ENCODE measurements around the gene SMYD3. TPM values are rescaled to one million over a fixed set of nuclear protein-coding genes. Genes with fewer than 3 reads are reported as not detected.

SMYD3 gene
- total RNA-seq, 1 donor from 2014 or later: 5.6 TPM

DNA sequence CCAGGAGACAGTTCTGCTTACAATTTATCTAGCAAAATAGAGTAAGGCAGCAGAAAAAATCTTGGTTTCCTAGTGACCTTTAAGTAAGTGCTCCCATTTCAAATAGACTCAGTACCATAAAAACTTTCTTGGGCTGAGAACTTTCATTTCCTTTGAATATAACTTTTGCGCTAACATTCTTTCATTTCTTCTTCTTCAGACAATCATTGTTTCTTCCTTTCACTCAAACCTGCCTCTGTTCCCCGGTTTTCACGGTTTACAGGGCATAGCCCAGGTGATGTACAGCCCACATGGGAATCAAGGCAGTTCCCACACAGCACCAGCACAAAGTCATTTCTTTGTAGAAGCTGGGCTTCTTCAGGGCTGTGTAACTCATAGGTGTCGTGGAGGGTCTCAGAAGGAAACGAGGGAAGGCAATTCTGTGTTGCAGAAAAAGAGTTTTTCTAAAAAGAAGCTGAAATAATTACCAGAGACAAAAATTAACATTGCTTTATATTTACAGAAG, 611.6 kb downstream of the SMYD3 start:
- no peak for DNase-seq (ENCODE audit: low spot score)
- intact Hi-C loops (cut with DNase I): no loop called here

DNA sequence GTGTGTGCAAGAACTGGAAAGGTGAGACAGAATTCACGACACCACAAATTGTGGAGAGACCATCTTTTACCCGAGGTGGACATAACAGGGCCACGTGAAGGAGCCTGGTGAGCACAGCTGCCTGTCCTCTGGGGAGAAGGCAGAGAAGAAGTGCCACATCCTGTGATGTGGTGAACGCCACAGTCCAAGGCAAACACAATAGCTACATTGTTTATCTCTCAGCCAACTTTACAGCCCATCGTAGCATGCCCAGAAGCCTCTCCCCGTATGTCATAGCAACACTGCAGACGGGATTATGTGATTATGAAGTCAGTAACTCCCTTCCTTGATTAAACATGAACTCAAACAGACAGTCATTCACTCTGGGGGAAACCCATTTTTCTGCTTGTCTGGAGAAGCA, 612.2 kb downstream of the SMYD3 start:
- intact Hi-C loops (cut with DNase I): no loop called here
- DNase-seq (ENCODE audit: low spot score): no peak

DNA sequence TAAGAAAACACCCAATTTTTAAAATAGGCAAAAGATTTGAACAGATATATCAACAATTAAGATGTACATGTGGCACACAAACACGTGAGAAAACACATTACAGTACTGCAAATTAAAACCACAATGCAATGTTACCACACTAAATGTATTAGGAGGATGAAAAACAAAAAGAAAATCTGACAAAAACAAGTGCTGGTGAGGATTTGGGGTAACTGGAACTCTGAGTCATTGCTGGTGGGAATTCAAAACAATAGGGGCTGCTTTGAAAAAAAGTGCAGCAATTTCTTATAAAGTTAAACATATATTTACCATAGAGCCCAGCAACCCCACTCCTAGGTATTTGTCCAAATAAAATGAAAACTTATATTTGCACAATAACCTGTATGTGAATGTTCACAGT, 614.1 kb downstream of the SMYD3 start:
- intact Hi-C loops (cut with DNase I): no loop called here
- DNase-seq (ENCODE audit: low spot score): no peak

DNA sequence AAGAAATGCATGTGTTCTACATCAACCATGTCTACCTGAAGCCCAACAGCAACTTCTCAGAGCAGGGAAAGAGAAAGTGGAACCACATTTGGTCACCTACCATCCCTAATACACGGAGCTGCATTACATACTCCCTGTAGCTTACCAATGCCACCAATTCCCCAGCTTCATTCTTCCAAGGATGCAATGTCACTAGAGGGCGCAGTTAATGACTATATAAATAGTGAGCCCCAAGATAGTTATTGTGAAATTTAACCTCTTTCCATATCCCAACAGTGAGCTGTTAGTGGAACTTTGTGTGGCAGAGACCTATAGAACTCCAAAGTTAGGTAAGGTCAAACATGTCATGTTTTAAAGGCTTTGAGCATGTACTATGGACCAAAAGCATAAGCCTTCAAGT, 618.3 kb downstream of the SMYD3 start:
- intact Hi-C loops (cut with DNase I): no loop called here
- DNase-seq (ENCODE audit: low spot score): no peak

DNA sequence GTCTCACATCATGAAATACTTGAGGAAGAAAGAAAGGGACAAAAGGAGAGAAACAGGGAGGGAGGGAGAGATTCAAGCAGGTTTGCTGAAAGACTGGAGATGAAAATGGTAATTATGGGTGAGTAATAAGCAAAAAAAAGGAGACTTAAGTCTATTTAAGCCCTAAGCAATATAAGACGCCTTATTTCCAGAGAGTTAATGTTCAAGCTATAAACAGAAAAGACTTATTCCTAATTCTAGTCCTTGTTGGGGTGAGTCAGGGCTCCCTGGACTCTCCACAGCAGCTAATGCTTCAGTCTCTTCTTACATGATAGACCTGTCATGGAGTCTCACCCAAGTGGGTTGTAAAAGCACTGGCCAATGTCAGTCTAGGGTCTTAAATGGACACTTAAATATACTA, 619.2 kb downstream of the SMYD3 start:
- intact Hi-C loops (cut with DNase I): no loop called here

DNA sequence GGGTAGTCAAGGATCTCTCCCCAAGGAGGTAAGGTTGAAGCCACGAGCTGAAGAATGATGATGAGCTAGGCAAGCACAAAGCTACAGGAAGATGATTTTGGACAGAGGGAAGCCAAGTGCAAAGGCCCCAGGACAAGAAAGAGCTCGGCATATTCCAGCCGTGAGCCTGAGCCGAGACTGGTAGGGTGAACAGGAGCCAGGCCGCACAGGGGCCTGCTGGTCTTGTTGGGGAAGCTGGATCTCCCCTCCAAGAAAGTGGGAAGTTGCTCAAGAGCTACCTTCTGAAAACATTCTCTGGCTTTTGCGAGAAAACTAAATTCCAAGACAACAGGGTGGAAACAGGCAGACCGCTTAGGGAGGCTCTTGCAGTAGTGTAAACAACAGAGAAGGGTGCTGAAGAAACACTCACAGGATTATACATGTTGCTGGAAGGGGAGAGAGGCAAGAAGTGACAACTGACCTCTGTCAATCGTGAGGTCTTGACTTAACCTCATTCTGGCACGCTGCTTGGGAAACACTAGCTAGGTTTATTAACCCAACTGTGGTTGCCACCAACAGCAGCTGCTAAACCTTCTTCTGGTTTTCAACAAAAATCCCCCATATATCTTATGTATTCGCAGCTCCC, 625.2 kb downstream of the SMYD3 start:
- intact Hi-C loops (cut with DNase I): no loop called here
- no peak for DNase-seq (ENCODE audit: low spot score)

More for the DNA sequence above, 619.2 kb downstream of the SMYD3 start:
- no peak for DNase-seq (ENCODE audit: low spot score)

DNA sequence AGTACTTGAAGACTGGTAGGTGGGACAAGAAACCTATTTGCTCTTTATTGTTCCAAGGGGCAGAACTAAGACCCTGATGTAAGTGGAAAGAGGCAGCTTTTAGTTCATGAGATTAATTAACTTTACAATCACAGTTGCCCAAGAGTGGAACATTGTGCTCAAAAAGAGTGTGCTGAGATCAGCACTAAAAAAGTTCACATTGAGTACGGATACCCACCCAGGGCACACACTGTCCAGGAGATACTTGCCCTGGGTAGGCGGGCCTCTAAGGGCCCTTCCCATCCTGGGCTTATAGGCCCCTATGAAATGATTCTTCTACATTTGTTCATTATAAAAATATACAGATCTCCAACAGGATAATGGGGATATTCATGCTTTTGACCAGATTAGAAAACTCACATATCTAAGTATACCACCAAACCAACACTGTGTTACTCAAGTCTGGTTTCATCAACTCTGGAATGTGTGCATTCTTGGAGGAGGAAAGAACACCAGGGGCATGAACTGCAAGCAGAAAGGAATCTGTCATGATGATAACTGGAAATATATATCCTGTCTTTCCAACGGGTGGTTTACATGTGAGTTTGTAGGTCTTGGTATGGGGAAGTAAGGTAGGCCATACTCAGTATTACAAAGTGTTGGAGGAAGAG, 626.2 kb downstream of the SMYD3 start:
- intact Hi-C loops (cut with DNase I): no loop called here
- no peak for DNase-seq (ENCODE audit: low spot score)

DNA sequence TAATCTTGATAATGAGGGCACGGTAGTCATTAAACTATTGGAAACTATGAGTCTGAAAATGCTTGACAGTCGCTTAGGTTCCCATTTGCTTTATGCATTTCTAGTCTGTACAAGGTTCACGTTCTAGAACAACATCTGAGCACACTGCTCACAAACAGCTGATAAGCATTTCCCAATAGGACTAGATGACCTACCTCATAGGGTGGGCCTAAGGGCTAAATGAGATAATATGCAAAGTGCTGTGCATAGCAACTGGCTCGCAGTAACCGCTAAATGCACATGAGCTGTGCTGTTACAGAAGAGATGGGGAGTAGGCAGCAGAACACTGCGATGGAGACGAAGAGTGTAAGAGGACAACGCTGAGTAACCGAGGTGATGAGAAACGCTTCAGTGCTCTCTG, 628.0 kb downstream of the SMYD3 start:
- intact Hi-C loops (cut with DNase I): no loop called here

DNA sequence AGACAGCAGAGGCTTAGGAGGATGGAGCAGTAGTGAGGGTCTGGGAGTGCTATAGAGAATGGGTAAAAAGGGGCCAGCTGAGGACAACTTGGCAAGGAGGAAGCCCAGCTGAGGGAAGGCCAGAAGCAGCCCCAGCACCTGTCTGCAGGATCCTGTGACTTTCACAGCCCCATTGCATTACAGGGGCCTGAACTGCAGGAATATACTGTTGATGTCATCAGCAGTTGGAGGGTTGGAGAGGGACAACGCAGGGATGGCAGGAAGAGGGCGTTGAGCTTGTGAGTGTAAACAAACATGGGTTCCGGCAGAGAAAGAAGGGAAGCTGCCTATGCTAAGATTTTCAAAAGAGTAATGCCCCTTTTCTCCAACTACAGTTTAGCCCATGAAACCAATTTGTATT, 628.5 kb downstream of the SMYD3 start:
- DNase-seq (ENCODE audit: low spot score): no peak
- intact Hi-C loops (cut with DNase I): no loop called here

More for the DNA sequence above, 628.0 kb downstream of the SMYD3 start:
- DNase-seq (ENCODE audit: low spot score): no peak

DNA sequence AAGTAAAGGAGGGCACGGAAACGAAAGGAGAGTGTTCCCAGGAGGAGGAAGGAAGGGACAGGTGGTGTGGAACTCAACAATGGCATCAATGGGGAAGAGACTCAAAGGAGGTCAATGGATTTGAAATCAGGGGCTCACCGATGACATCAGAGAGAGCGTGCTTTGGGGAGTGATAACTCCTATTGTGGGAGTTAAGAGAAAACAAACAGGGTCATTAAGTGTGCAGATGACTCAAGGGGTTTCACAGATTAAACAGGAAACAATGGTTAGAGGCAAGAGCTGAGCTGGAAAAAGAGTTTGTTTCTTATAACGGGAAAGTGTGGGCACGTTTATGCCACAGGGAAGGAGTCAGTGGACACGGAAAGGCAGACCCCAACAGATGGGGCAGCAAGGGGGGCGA, 629.1 kb downstream of the SMYD3 start:
- intact Hi-C loops (cut with DNase I): loop anchor here (2.0 kb wide), 1 partner anchor 119 kb away; no protein-coding TSS in a partner anchor
- no peak for DNase-seq (ENCODE audit: low spot score)

DNA sequence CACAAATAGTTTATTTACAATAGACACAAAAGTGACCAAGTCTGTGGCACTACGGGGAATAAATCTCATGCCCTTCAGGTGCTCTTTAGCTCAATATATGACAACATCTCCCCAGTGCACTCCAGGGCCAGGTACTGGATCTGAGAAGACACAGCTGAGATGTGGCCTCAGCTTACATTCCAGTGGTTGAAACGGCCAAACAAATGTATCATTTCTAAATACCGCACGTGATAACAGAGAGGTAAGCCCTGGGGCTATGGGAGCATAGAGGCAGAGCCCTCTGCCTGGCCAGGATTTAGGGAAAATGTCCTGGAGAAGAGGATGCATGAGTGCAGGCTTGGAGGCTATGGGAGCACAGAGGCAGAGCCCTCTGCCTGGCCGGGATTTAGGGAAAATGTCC, 630.5 kb downstream of the SMYD3 start:
- no peak for DNase-seq (ENCODE audit: low spot score)
- intact Hi-C loops (cut with DNase I): loop anchor here (2.0 kb wide), 1 partner anchor 120 kb away; no protein-coding TSS in a partner anchor

DNA sequence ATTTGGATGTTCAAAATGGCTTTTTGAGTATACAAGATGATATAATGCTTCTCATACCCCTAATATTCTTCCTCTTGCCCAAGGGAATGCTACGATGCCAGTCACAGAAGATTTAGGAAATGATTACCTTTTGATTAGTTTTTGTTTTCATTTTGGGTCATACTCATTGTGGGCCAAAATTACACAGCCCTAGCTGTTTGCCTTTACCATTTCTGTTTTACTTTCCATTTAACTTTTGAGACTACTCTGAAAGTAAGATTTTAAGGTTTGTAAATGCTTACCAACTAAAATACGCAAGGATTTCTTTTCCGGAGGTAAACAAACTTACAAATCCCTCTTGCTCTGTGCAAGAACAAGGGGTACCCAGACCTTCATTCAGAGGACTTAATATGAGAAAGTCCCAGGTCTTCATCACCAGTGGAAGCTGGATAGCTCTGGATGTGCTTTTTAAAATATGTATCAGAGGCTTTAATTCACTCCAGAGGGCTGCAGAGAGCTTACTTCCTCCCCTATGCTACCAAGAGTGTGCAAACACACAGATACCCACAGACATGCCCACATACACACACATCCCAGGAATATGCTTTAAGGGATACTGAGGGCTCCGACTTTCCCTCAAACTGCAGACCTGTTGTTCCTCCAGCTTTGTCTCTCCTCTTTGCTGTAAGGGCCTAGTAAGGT, 631.4 kb downstream of the SMYD3 start:
- no peak for DNase-seq (ENCODE audit: low spot score)
- intact Hi-C loops (cut with DNase I): loop anchor here (2.0 kb wide), 1 partner anchor 121 kb away; no protein-coding TSS in a partner anchor

DNA sequence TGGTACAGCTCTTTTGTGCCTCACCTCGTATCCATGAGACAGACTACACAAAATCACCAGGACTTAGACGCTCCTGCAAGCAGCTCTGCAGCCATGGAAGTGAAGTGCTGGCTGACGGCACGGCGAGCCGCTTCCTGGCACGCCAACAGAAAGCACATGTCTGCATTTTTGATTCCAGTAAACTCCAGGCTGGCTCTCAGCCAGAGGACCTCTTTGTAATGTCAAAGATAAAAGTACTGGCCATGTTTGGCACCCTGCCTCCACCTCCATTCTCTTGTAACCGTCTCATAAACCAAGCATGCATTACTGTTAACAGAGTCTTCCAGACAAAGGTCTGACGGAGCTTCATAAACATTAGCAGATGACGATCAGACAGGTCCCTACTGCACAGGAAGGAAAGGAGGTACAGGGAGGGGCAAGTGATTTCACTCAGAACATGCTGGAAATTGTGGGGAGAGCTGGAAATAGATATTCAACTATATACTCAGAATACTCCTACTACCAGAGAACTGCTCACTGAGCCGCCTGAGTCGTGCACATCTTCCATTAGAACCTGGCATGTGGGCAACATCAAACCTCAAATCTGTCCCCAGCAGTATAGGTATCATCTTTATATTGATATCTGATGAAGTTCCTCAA, 632.0 kb downstream of the SMYD3 start:
- intact Hi-C loops (cut with DNase I): loop anchor here (5.0 kb wide), 1 partner anchor 83 kb away; no protein-coding TSS in a partner anchor
- peak; percentile 92 for DNase-seq (ENCODE audit: low spot score)

DNA sequence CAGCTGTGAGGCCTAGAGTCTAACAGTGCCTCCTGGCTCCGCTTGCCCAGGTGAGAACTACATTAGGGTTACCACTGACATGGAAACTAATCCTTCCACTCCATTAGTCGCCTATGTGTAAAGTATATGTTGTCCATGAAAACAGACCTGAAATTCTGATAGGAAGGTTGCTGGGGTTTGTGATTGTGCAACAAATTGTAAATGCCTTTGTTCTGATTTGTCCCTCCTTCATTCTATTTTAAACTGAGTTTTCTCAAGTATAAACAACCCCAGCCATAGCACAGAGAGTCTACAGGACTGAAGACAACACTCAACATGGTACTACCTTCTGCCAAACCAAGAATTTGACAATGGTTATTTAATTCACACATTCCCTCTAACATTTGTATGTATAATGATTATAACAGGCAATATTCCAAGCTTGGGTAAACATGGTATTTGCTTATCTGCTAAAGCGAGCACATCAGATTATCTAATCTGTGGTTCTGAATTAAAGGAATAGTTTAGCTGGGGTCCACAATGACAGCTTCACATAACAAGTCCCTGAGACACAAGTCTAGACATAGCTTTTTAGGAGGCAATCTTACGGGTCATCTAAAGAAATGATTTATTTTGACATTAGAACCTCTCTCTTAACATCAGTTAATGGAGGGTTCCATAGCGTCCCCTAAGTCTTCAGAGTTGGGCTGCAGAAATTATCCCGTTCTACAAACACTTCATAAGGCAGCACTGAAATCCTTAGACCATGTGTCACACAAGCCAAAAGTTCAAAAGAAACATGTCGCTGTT, 633.0 kb downstream of the SMYD3 start:
- intact Hi-C loops (cut with DNase I): loop anchor here (5.0 kb wide), 1 partner anchor 82 kb away; no protein-coding TSS in a partner anchor
- no peak for DNase-seq (ENCODE audit: low spot score)

DNA sequence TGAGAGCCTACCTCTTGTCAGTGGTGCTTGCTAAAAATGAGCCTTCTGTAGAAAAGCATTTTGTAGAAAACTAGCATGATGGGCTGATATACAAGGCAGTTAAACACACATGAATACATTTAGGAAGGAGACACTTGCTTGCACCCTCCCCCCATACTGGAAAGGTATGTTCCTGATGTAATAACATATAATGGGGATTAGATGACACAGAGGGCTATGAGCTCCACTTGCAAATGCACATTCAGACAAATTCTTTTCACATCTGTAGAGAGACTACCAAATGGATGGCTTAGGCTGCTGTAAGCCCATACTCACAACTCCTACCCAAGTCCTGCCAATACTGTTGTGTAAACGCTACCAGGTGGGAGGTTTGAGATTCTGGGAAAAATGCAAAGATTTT, 634.0 kb downstream of the SMYD3 start:
- no peak for DNase-seq (ENCODE audit: low spot score)
- intact Hi-C loops (cut with DNase I): loop anchor here (5.0 kb wide), 1 partner anchor 81 kb away; no protein-coding TSS in a partner anchor

DNA sequence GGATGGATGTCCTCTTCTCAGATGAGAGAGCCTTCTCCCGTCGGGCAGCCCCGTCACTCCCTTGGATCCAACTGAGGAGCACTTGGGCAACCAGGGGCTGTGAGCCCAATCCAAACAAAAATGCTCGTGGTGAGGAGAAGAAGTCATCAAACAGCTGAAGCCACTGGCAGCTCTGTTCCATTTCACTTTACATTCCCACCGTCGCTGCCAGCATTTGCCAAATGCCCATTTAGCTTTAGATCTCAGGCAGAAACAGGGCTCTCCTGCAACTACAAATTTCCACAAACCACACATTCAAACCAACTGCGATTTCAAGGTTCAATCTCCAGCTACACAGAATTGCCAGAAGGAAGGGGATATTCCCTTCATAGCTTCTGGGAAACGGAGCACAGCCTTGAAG, 634.6 kb downstream of the SMYD3 start:
- DNase-seq (ENCODE audit: low spot score): no peak
- intact Hi-C loops (cut with DNase I): loop anchor here (5.0 kb wide), 1 partner anchor 80 kb away; no protein-coding TSS in a partner anchor

DNA sequence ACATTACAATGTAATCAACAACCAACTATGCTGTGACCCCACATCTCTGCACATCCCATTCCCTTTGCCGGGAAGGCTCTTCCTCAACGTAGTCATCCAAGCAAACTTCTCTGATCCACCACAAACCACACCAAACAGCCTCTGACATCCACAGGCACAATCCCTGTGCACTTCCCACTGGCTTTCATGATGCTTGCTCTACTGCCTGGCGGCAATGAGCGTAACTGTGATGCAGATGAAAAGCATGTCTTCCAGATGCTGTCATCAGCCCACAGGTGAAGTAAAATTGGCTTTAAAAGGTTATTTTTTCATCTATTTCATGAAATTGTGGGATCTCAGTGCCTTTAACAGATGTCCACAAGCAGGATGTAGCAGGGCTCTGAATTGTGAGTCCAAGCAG, 635.2 kb downstream of the SMYD3 start:
- DNase-seq (ENCODE audit: low spot score): no peak
- intact Hi-C loops (cut with DNase I): loop anchor here (5.0 kb wide), 1 partner anchor 80 kb away; no protein-coding TSS in a partner anchor

DNA sequence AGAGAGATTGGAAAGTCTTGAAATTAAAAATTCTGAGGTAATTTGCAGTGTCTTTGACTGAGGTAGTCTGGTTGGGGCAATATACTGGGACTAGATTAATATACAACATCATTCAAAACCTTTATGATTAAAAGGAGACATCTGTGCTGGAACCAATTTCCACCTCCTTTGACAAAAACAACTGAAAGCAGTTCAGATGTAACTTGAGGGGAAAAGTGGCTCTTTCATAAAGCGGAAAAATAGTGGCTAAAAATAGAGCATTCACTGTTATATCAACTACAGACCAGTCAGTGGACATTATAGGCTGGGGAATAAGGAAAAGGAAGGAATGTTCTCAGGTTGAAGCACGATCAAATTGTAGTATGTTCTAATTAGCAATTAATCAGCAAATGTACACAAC, 635.9 kb downstream of the SMYD3 start:
- no peak for DNase-seq (ENCODE audit: low spot score)
- intact Hi-C loops (cut with DNase I): loop anchor here (5.0 kb wide), 1 partner anchor 79 kb away; no protein-coding TSS in a partner anchor

DNA sequence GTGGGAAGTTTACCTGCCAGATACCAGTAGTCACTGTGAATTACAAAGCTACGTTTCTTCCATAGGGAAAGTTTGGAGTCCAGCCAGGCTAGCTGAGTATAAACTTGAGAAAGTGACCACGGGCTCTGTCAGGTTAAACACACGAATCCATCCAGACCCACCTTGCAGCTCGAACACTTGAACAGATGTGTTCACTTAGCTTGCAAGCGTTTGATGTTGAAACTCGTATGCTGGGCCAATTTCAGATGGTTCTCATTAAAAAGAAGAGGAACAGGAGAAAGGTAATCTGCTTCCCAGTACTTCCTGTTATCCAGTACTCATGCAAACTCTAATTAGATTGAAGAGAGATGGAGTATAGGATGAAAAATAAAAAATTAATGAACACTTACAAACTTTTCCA, 636.4 kb downstream of the SMYD3 start:
- intact Hi-C loops (cut with DNase I): loop anchor here (5.0 kb wide), 1 partner anchor 78 kb away; no protein-coding TSS in a partner anchor
- DNase-seq (ENCODE audit: low spot score): no peak

Measured in cardiac septum (tissue), 1 donor.